DOHH2 (cell line): ENCODE data around the gene COL1A2.

ENCODE experiments used
- CTCF ChIP-seq: fragments of 200-600 bp; sonication (generic); IDR thresholded peaks from one replicate; pipeline ENCODE4 v1.5.1; 2014; ENCODE audit warnings: antibody characterized with exemption, mild to moderate bottlenecking, low read depth, low read length; ENCODE audit not compliant: poor library complexity, severe bottlenecking
- EZH2phosphoT487 ChIP-seq: fragments of 200-600 bp; sonication (generic); IDR thresholded peaks from 2 replicates; pipeline ENCODE4 v1.6.1; 2017; ENCODE audit warnings: borderline replicate concordance, mild to moderate bottlenecking, antibody characterized with exemption, low read length, moderate library complexity, mixed read lengths

- TF ChIP-seq CTCF = no peak
- TF ChIP-seq EZH2phosphoT487 = no peak
These were observed 37.6 kb downstream of the COL1A2 start for GRCh38 chr7:94432281-94432670.
